ENCODE results near the gene C3orf20.

Gene C3orf20

DNA sequence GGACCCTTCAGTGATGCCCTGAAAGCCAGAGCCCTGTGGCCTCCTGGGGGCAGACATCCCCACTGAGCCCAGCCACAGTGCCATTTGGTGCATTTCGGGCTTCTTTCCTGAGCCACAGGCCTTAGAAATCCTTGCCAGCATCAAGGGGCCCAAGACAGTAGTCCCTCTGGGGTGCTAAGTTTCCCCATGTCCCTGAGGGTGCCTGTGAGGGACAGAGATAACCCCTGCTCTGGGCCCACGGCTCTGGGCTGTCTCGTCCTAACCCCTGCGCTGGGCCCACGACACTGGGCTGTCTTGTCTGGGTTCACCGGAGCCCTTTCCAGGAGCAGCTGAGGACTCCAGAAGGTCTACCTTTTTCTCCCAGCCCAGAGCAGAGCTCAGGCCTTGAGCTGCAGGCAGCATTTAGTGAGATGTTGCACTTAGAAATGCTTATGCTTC lies 98.8 kb downstream of the C3orf20 start:
- DNase-seq (ENCODE audit: low read depth, low spot score): no peak

DNA sequence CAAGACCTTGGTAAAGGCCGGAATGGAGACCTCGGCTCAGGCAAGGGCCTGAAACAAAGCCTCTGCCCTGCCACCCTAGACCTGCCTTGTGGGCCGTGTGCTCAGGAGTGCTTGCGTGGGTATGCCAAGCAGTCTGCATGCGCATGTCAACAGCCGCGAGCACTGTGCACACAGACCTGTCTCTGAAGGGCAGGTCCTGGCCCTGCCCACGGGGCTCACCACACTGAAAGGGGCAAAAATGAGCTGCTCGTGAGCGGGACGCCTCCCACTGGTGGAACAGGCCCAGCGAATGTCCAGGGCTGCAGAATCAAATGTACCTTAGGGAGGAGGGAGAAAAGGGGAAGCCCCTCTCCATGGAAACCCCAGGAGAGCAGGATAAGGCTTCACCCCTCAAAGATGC lies 99.5 kb downstream of the C3orf20 start:
- DNase-seq (ENCODE audit: low read depth, low spot score): no peak

DNA sequence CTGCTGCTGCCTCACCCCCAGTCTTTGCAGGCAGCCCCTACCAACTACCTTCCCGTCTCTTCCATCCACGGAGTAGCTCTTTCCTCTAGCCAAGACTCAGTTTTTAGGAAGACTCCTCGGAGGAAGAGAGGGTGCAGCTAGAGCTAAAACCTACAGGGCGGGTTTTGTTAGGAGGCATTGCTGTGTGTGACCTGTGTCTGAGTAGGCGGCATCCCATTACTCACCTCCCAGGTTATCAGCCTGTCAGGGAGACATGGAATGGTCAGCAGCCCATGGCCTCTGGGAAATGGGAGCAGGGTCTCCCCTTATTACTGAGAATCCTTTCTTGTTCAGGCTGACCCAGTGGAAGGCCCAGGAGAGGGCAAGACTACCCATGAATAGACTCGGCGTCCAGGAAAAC lies 100.1 kb downstream of the C3orf20 start:
- no peak for DNase-seq (ENCODE audit: low read depth, low spot score)

DNA sequence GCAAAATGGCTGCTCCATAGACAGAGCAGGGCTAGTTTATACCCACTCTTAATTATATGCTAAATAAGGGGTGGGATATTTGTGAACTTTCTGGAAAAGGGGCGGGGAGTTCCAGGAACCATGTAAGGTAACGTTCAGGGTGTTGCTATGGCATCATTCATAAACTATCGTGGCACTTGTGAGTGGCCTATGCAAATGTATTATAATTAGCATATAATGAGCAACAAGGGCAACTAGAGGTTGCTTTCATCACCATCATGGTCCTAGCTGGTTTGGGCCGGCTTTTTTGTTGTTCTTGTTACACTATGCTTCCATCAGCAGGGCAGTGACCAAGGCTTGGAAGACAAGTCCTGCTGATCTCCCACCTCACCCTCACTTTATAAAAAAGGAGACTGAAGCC lies 100.6 kb downstream of the C3orf20 start:
- no peak for DNase-seq (ENCODE audit: low read depth, low spot score)

DNA sequence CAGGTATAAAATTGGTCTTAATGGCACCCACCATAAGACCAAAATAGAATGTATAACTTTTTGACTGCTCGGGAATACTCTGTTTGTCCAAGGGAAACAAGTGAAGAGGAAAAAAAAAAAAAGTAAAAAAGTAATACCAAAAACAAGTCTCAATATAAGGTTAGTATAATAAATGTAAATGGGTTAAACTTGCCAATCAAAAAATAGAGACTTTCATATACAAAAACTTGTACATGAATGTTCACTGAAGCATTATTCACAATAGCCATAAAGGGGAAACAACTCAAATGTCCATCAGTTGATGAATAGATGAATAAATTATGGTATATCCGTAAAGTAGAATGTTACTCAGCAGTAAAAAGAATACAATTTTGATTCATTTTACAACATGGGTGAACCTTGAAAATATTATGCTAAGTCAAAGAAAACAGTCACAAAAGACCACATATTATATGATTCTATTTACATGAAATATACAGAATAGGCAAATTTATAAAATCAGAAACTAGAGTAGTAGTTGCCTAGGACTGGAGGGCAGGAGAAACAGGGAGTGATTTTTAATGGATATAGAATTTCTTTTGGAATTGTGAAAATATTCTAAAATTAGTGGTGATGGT lies 104.2 kb downstream of the C3orf20 start:
- no peak for DNase-seq (ENCODE audit: low read depth, low spot score)

DNA sequence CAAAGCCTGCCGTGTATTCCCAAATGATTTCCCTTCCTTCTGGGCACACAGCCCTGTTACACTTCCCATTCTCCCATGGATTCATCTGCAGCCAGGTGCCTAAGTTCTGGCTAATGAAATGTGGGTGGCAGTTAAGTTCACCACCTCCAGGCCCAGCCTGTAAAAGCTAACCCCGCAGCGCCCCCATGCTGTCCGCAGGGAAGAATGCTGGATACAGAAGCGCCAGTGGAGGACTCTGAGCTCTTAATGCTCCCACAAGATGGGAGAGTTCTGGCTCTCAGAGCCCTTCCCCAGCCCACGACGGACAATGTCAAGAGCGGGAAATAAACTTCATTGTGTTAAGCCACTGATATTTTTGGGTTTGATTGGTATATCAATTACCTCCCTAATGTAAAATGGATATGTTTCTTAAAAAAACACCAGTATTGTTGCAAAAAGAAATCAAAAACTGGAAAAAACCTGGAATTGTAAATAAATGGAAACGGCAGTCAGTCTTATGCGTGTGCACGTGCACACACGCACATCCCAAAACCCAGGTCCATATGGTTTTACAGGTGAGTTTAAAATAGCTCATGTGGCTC lies 106.1 kb downstream of the C3orf20 start:
- no peak for DNase-seq (ENCODE audit: low read depth, low spot score)

DNA sequence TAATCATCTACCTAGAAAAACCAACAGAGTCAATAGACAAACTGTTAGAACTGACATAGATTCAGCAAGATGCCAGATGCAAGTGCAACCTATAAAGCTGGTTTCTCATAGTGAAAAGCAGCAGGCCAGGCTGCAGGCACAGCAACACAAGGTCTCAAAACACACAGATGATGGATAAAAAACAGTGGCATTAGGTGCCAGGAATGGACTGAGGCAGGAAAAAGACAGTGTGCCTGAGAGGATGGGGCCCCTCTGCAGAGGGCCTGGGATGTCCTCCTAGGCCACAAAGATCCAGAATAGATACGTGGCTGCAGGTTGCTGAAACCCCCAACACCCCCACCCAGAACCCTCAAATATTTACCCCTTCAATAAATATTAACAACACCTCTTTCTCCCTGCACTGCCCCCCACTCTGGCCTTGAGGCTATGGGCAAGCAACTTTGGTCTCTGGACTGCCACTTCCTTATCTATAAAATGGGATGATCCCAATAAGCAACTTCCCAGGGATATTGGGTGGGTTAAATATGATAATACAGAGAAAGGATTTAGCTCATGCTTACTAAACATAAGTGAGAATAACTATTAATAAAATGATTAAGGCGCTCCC lies 108.6 kb downstream of the C3orf20 start:
- DNase-seq (ENCODE audit: low read depth, low spot score): no peak

DNA sequence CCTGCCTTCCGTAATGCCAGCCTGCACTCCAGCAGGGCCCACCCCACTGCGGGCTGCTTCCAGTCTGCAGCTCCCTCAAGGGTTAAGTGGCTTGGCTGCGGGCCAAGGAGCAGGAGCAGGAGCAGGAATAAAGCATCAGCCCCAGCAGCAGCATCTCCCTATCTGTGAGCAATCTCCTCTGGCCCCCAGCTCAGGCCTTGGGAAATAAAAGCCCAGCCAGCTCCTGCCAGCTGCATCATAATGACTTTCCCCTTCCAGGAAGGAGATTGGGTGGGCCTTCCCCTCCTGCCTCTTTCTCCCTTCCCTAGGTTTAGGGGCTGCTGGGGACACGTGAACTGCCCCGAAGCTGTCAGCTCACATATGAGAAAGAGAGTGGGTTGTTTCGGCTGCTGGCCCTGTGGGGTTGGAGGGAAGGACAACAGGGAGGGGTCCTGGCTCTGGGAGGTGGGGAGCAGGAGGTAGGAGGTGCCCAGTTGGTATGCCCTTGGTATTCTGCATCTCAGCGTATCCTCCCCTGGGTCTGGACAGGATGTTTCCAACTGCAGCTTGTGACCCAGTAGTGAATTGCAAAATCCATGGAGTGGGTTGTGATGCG lies 109.2 kb downstream of the C3orf20 start:
- DNase-seq (ENCODE audit: low read depth, low spot score): no peak

DNA sequence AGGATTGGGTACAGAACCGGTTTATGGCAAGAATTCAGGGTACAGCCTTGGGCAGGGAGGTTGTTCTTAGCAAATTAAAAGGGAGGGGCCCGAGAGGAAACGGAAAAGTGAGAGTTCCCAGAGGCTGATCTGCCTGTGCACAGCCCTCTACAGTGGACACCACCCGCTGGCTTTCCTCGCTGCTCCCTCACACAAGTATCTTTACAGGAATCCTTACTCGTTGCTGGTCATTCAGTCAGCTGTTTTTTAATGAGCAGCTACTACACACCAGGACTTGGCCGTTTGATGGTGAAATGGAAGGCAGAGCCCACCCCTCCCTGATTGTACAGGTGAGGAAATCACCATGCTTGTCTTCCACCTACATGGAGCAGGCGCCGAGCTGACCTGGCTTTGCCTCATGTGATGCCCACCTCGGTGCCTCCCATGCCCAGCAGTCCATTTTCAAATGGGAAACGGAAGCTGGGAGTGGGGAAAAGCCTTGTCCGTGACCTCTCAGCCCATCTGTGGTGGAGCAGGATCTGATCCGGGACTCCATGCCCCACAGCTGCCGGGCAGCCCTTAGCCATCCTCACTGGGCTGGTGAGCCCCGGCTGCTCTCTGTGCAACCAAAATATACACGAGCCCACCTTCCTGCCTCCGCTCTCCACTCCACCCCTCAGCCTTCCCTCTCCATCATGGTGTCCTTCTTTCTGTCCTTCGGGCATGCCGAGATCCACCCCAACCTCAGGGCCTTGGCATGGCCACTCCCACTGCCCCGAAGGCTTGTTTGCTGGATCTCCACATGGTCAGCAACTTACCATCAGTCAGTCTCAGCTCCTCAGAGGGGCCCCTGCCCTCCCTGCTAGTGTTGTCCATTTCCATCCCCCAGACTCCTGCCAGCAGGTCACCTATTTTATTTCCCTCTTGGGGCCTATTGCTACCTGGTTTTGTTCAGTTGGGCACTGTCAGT lies 110.5 kb downstream of the C3orf20 start:
- no peak for DNase-seq (ENCODE audit: low read depth, low spot score)

DNA sequence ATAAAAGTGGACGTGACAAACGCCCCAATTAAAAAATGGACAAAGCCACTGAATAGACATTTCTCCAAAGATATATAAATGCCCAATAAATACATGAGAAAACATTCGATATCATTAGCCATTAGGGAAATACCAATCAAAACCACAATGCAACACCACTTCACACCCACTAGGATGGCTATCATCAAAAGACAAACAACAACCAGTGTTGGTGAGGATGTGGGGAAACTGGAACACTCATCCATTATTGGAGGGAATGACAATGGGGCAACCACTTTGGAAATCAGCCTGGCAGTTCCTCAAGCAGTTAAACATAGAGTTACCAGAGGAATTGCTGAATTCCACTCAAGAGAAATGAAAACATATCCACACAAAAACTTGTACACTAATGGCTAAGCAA lies 111.4 kb downstream of the C3orf20 start:
- no peak for DNase-seq (ENCODE audit: low read depth, low spot score)

DNA sequence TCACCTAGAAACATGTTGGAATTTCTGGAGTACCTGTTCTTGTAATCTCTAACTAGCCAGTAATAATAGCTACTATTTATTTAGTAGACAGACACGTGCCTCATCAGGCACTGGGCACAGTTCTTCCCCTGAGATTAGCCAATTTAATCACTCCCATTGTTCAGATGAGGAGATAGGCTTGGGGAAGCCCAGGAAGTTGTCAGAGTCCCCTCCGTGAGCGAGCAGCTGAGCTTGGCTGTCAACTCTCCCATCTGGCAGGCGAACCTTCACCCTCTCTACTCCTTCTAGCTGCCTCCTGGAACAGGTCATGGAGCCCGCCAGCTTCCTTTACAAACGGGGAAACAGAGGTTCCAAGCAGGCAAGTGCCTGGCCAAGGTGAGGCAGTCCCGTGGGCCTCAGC lies 112.7 kb downstream of the C3orf20 start:
- DNase-seq (ENCODE audit: low read depth, low spot score): no peak

DNA sequence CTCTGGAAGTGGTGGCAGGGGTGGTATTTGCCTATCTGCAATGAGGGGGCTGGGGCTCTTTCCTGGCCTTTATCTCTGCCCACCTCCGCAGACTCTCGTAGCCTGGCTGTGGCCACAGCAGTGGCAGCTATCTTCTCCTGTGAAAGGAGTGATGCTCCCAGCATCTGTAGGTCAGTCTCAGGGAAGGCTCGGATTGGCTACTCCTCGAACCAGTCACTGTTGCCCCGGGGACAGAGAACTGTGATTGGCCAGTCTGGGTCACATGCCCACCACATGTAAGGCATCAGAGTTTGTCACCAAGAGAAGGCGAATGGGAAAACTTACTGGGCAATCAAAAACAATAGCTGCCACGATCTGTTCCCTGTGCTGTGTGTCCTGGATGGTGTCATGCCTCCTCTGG lies 113.7 kb downstream of the C3orf20 start:
- no peak for DNase-seq (ENCODE audit: low read depth, low spot score)

DNA sequence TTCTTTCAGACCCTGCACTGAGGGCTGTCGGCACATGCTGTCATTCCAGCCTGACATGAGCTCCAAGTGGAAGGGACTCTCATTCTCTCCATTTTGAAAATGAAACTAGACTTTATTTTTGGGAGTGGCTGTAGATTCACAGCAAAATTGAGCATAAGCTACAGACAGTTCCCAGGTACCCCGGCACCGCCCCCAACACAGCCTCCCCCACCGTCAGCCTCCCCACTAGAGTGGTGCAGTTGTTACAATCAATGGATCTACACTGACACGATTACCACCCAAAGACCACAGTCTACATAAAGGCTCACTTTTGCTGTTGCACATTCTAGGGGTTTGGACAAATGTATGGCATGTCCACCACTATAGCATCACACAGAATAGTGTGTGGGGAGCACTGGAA lies 114.3 kb downstream of the C3orf20 start:
- DNase-seq (ENCODE audit: low read depth, low spot score): no peak

DNA sequence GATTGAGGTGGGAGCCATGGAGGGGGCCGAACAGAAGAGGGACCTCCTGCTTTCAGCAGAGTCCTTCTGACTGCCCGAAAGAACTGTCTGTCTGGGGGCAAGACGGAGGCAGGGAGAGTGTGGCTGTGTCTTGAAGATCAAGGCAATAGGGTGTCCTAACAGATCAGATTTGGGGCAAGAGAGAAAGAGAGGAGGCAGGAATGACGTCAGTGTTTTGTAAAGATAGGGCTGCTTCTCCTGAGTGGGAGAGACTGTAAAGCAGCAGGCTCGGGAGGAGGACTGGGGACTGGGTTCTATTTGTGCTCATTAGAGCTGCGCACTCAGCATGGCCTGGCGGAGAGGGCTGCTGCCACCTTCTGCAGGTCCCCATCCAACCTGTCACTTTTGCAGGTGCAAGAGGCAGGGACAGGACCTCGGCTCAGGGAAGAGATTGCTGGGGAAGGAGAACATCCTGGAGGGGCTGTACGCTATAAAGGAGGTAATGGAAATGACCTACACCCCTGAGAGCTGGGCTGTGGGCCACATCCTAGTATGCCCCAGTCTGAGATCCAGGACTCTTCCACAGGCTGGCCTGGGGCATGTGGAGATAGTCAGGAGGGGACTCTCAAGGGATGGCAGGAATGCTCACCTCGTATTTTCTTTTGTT lies 114.8 kb downstream of the C3orf20 start:
- no peak for DNase-seq (ENCODE audit: low read depth, low spot score)

DNA sequence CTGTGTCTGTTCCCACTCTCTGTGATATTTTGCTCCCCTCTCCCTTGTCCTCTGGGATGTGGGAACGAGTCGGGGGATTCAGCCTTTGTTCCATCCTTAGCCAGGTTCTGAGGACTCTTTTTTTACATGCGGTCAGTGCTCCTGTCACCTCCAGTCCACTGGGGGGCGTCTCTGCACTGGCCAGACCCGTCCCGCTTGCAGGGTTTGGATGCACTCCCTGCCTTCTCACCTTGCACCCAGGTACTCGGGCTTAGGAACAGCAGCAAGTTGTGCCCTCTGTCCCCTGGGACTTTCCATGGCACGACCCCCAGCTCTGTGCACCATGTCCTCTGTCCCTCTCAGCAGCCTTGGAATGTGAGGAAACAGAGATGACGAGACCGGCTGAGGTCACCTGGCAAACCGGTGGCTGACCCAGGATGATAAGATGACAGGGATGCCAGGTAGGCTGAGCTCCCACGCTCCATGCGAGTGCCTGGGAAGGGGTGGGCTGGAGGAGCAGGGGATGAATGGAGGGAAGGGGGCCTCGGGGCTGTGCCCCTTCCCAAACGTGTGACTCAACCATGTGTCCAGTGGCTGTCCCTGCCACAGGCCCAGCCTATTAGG lies 116.5 kb downstream of the C3orf20 start:
- no peak for DNase-seq (ENCODE audit: low read depth, low spot score)

DNA sequence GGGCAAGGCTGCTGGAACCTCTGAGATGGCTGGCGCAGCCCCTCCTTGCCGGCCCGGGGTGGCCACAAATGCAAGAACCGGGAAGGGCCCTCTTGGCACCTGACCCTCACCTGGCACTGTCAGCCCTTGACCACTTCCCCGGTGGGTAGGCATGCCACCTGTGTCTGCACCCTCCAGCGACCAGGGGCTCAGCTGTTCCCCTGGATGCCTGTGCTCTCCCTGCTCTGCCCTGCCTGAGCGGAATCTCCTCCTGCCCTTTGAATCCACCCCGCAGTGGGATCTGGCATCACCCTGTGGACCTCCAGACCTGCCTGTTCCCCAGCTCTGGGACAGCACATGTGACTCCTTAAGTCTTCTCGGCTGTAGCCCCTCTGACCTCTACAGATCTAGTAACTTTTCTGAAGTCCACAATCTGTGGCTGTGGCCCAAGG lies 117.8 kb downstream of the C3orf20 start:
- no peak for DNase-seq (ENCODE audit: low read depth, low spot score)

DNA sequence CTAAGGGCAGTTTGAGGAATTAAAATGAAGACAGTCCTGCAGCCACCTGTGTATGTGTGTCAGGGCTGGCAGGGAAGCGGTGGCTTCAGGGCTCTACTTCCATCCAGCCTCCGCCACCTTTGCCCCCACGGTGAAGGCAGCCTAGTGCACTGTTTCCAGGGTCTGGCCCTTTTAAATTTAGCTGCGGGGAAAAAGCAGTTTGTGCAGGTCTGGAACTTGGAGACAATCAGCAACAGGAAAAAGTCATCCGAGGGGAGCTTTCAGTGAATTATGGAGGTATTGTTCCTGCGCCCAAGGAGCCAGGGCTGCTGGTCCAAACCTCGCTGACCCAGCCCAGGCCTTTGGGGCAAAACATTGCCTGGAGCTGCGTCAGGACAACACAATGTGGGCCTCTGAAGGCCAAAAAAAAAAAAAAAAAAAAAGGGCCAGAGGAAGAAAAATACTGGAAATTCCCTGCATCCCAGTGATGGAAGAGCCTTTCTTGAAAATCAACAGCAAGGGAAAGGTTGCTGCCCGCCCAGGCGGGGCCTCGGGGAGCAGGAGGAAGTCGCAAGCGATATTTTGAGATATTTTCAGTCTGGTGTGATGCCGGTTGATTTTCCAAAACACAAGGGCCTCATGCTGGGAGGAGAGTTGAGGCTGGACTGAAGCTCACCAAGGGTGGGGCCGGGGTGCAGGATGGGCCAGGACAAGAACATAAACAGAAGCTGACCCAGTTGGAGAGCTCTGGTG lies 118.4 kb downstream of the C3orf20 start:
- DNase-seq (ENCODE audit: low read depth, low spot score): no peak

DNA sequence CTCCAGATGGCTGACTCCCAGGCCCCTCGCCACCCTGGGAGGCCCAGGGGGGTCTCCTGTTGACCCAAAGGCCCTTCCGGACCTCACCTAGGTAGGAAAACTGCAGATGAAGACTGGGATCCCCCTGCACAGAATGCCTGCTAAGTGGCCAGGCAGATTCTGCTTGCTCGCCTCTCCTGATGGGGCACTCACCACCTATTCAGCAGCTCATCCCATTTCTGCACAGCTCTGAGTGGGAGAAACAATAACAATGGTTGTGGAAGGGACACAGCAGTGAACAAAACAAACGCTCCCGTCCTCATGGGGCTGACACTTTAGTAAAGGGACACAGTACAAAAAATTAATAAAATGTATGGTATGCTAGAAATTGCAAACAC lies 118.9 kb downstream of the C3orf20 start:
- DNase-seq (ENCODE audit: low read depth, low spot score): no peak

DNA sequence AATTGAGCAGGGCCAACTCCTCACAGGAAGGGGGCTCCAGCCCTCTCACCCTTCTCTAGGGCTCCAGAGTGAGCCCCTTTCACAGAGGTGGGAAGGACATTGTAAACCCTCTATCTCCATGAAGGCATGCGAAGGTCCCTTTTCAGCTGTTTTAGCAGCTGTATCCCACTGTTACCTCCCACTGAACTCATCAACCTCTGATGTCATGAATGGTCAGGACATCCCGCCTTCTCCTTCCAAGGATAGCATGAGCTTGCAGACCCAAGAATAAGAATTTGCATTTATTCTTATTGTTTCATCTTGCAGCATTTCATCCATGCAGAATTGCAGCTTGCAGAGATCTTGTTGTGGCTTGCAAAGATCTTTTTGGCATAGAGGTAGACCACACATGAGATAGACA lies 119.5 kb downstream of the C3orf20 start:
- no peak for DNase-seq (ENCODE audit: low read depth, low spot score)

DNA sequence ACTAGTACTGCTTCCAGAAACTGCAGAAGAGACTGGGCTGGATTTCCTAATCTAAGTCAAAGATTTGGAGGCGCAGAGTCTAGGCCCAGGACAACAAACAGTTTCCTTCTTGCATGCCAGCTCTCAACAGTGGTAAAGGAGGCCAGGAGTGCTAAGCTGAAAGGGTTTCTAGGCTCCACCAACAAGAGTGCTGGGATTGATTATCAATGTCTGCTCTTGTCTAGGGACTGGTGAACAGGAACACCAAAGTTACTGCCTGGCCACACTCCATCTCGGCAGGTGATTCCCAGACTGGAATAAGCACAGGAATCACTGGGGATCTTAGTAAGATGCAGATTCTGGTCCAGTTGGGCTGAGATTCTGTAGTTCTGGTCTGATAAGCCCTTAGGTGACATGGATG lies 121.1 kb downstream of the C3orf20 start:
- no peak for DNase-seq (ENCODE audit: low read depth, low spot score)
